T-helper 2 cell (primary cell): Measurements from ENCODE around the gene RTN4R.
"Not testable (repeated sequence)": the region's sequence is repeated elsewhere in the genome, so short reads cannot be mapped to it uniquely, and the experiment has no call there.

Source experiments
- DNase-seq, 5 experiments: peaks; one replicate each; pipeline versions ENCODE4 v3.0.0 to v3.0.0-alpha.2; 2012 to 2022

Gene RTN4R

DNA sequence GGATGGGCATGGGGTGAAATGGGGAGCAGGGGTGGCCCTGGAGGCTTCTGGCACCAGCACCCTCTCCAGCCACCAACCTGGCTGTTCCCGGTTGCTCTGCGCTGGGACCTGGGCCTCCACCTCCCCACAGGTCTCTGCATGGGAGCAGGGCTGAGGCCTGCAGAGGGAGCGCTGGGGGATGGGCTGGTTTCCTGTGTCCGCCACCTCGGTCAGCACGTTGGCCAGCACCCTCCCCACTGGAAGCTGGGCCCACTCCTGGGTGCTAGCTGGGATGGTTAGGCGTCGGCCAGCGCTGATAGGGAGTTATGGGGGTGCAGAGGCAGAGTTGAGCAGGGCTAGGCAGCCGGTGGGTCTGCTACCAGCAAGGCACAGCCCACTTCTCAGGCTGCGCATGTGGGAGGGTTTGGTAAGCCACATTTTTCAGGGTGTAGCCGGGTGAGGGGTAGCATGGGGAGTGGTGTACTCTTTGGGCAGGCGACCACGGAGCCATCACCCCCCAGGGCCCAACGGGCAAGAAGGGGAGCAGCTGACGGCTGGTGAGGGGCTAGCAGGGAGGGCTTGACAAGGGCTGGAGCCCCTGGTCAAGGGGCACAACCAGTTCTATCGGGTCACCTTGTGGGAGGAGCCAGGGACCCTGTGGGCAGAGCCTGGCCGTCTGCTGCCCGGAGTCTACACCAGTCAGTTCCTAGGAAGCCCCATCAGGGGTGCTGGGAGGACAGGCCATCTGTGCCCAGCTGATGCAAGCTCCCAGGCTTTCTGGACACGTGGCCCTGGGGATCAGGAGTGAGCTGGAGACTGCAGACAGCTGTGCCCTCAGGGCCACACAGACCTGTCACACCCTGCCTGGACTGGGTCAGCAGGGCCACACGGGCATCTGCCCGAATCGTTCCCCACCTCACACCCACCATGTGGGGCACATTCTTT, 2.3 kb upstream of the RTN4R start:
- DNase-seq, result not testable (repeated sequence)

DNA sequence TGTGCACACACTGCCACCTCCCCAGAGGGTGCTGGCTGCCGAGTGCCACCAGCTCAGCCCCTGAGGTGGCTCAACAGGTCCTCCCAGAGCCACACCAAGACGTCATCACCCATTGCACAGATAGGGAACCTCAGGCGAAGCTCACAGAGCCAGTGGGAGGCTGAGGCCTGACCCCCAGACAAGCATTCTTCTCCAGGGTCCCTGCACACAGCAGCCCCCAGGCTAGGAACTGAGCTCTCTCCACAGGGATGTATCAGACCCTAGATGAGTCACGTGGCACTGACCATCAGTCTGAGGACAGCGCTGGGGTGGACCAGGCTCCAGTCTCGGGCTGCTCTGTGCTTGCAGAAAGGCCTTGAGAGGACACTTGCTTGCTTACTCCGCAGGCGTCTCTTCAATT, 1.6 kb upstream of the RTN4R start:
- not testable (repeated sequence) for DNase-seq

DNA sequence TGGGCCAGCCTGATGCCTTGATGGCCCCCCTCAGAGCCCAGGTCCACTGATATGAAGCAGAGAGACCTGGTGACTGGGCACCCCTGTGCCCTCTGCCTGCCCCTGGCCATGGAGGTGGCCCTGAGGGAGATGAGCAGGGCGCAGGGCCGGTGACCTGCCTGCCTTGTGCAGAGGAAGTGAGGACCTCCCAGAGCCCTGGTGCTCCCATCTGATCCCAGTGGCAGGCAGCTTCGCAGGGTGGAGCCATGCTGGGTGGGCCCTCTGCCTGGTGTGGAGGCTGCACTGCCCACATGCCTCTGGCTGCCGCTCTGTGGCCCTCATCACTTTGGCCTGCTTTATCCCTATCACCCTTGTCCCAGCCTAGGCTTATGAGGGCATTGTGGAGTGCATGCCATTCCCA, 1.1 kb upstream of the RTN4R start:
- not testable (repeated sequence) for DNase-seq

DNA sequence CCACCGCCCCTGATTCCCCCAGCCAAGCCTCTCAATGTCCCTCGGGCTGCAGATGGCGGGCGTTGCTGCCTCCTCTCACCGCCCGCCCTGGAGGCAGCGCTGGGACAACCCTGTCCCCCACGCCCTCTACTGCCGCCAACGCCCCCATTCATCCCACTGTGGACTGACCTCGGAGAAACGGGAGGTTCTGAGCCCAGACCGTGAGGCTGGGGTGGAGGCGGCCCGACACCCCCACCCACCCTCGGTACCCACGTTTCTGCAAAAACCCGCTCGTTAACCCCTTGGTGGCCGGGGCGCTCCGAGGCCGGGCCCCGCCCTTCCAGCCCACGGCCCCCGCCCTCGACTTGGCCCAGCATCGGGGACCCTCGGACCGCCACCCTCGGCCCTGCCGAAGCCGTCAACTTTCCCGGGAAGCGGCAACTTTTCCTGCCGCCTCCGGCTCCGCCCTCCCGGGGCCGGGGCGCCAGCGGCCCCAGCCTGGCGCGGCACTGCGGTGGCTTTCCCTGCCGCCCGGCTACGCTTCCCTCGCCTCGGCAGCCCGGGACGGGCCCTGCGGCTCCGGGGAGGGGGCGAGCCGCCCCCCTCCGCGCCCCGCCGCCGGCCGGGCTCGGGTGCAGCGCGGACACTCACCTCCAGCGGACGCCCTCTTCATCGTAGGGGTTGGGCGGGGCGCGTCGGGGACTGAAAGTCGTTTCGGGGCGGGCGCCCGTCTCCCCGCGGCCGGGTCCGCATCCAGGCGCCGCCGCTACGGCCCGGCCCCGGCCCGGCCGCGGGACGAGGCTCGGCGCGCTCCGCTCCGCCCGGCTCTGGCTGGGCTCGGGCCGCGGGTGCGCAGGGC, 458 bp downstream of the RTN4R start:
- DNase-seq, result no peak

DNA sequence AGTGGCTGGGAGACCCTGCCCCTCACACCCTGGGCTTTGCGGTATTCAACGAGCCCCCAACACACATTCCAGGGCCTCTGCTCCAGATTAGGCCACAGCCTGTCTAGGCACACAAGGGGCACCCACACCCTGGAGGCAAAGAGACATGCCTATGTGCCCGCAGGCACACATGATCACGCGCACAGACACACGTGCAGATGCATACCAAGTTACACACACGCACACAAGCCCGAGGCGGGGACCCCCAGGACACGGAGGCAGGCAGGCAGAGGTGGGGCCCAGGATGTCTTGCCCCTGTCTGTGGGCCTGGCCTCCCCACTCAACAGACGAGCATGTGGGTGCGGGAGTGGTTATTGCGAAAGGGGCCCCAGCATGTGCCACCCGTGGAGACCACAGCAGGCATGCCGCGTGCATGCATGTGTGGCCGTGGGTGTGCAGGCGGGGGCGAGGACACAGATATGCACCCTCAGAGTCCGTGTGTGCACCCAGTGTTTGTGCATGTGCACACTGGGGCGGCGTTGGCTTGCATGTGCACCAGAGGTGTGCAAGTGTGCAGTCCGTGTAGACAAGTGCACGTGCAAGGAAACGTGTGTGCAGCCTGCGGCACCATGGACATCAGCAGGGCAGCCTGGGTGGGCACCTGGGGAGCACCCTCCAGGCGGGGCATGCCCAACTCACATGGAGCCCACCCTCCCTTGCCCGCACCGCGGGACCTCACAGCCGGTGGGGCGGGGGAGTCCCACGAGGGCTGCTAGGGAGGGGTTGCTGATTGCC, 1.3 kb downstream of the RTN4R start:
- DNase-seq, result not testable (repeated sequence)

DNA sequence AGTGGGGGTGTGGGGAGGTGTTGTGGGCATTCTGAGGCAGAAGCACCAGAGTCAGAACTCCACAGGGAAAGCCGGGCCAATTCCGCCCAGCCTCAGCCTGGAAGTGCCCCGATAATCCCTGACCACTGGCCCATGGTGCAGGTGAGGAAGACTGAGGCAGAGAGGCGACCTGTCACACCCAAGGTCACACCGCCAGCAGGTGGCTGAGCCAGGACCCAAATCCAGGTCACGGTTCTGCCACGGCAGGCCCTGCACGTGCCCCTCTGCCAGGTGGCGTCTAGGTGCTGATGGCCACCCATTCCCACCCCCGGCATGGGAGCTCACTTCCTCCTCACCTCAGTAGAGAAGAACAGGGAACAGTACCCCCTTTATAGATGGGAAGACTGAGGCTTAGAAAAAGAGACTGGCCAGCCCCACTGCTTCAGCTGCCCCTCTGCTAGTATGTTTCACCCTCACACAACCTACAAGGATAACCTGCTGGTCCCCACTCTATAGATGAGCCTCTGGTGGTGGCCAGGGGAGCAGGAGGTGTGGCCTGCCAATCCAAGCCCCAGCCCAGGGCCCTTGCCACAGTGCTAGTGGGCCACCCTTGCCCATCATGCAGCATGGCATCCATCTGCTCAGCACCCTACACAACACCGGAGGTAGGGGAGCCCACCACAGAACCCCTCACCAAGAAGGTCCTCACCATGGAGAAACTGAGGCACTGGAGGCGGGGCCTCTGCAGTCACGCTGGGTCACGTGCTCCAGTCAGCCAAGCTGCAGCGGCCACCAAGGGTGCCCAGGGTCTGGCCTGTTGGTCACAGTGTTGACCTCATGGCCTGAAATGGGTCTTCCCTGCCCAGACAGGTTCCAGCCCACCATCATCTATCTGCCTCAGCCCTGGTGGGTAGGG, 2.1 kb downstream of the RTN4R start:
- DNase-seq, result not testable (repeated sequence)

DNA sequence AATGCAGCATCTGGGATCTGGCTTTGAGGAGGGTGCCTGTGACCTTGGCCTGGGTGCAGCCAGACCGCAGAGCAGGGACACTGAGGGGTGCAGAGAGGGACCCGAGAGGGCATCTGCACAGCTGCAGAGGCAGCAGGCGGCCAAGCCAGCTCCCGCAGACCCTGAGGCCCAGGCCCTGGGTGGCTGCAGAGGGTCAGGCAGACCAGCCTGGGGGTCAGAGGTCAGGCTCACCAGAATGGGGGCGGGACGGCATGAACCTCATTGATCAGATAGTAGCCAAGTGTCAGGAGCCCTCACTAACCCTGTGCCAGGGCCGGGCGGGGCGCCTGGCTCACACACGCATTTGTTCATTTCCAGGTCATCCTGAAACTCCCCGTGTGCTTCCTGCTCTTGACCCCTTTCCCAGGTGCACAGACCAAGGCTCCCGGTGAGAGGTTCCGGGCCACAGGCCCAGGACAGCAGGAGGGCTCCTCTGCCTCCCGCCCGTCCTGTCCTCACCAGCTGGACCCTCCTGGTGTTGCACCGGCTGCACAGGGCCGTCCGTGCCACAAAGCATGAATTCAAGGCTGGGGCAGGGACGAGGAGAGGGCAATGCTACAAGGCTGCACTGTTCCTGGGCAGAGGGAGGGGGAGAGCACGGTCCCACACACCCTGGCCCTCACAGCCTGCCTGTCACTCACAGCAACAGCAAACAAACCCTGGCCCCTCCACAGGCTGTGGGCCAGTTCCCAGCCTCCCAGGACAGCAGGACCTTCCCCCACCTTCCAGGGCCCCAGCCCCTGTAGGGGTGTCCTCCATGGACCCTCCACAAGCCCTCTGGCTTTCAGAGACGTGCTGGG, 3.3 kb downstream of the RTN4R start:
- no peak for DNase-seq

DNA sequence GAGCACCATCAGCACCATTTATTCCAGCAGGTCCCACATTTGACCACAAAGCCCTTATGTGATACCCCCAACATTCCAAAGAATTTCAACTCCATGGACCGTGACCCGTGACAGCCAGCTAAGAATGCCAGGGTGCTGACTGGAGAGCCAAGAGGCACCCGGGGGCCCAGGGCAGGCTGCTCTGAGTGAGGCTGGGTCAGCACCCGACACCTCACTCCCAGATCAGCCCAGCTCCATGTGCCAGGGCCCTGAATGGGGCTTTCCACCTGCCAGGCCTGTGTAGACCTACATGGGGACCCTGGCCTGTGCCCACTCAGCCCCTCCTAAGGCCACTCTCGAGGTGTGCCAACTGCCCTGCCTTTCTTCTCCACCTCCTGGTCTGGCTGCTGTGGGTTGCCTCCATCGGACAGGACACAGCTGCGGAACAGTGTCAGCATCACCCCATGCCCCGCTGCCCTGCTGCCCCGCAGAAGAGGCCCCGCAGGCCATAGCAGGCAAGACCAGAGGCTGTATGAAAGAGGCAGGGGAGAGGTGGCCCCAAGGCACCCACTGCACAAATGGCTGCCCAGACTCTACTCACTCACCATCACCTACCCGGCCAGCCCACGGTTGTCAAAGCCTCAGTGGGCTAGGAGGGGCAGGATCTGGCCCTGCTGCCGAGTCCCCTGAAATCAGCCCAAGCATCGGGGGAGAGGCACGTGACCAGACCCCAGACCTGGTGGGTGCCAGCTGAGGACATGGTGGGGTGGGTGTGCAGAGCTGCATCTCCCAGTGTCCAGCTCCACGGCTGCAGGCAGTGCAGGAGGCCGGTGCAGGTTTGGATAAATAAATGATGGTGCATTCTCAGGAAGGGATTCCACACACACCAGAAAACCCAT, 4.5 kb downstream of the RTN4R start:
- not testable (repeated sequence) for DNase-seq

DNA sequence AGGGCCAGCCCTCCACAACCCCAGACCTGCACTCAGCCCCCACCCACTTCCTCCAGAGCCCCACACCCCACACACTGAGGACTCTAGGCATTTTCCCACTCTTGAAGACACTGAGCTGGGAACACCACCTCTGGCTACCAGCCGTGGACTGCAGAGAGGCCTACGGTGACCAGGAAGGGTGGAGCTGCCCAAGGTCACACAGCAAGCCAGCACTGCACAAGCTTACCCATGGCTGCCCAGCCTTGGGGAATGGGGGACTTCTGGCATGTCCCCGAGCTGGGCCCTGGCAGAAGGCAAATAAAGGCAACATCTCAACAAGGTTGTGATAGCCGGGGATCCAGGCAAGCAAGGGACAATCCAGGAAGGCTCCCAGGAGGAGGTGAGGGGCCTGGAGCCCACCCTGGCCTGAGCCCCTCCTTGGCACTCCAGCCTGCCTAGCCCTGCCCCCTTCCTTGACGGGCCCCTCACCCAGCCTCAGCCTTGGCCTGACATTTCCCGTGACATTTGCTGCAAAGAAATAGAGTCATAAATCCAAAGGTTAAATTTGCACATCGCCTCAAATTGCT, 5.5 kb downstream of the RTN4R start:
- no peak for DNase-seq

DNA sequence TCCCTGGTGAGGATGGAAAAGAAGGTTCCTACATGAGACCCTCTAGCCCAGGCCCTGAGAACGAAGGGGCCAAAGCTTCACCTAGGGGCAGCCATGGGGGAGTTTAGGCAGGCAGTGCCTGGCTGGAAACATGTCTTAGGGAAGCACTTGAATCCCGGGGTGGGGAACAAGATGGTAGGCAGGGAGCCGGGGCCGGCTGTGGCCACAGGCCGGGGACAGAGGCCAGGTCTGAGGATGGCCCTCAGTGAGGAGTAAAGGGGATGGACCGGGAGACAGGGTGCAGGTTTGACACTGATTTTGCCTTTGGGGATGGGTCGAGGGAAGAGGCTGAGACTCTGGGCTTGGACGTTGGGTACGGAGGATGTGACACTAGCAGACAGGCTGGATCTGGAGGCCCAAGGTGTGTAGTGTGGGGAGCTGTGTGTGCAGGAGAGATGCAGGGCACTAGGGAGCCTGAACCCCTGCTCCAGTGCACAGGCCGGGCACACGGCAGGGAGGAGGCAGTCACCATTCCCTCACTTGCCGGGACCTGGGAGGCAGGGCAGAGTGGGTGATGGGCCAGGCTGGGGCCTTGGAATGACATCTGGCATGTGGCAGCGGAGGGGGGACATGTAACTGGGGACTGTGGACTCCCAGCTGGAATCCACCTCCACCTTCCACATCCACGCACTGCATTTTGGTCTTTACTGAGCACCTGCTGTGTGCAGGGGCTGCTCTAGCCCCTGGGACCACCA, 6.1 kb downstream of the RTN4R start:
- DNase-seq, result no peak

DNA sequence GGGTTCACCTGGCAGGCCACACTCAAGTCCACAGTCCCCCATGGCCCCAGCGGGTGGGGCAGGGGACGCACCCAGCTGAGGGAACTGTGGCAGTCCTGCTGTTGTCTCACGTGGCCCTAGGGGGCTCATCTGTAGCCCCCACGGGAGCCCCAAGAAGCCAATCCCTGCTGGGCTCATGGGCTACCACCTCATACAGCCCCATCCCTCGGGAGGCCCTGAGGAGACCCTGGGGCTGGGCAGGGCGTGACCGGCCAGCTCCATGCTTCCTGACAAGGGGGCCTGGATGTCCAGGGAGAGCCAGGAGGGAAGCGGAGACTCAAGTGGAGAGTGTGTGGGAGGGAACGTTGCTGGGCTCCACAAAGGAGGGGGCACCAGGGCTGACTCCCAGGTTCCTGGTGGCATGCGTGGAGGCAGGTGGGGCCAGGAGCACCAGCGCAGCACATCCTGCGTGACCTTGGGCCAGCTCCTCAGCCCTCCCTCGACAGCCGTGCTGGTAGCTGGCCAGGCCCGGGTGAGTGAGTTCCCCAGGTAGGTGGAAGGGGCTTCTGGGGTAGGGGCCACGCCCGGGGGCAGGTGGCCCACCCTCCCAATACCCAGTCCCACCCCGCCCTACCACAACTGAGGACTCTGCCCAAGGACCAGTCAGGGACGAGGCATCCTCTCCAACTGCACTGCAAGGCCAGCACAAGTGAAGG, 7.9 kb downstream of the RTN4R start:
- no peak for DNase-seq

DNA sequence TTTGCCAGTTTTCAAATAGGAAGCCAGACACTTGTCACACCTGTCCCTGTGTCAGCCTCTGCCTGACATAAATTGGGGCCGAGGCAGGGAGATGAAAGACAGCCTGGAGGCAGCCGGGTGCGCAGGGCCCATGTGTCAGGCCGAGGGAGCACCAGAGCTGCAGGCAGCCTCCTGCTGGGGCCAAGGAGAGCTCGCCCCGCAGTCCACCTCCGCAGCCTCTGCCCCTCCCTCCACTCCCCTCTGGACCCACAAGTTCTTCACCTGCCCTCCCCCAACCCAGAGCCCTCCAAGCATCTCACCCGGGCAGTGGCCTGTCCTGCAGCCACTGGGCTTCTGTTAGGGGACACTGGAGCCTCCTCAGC, 8.8 kb downstream of the RTN4R start:
- no peak for DNase-seq

DNA sequence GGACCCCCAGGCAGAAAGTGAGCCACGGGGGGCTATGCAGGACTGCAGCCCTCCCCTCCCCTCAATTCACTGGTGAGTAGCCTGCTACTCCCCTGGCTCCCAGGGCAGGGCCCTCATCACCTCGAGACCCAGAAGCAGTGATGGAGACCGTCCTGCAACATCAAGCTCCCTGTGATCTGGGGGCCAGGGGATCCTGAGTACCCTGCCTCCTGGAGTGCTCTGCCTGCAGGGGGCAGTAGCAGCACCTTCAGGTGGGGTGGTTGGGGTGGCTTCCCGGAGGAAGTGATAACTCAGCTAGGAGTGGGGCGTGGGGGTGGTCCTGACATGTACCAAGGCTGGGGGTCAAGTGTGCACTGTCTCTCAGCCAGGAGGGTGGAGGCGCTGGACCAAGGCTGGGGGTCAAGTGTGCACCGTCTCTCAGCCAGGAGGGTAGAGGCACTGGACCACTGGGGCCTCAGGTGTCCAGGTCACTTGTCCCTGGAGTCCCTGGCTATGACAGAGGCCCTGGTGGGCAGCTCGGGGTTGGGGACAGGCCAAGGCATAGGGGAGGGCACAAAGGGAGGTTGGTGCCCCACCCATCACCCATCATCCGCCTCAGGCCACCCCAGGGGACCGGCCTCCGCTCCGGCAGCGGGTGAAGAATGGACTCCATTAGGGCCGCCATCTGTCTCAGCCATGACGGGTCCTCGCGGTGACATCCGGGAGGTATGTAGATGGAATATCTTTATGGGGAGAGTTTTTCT, 9.4 kb downstream of the RTN4R start:
- peak in 1 of 5 experiments; percentile 23 for DNase-seq

DNA sequence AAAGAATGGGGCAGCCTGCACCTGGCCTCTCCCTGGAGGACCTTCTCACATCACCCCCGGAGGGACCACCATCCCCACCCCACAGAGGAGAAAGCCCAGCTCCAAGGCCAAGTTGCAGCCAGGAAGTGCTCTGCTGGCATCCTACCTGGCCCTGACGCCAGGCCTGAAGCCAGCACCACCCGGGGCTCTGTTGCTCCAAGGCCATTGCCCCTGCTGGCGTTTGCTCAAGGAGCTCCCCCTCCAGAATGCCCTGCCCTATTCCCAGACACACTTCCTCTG, 10.2 kb downstream of the RTN4R start:
- no peak for DNase-seq

DNA sequence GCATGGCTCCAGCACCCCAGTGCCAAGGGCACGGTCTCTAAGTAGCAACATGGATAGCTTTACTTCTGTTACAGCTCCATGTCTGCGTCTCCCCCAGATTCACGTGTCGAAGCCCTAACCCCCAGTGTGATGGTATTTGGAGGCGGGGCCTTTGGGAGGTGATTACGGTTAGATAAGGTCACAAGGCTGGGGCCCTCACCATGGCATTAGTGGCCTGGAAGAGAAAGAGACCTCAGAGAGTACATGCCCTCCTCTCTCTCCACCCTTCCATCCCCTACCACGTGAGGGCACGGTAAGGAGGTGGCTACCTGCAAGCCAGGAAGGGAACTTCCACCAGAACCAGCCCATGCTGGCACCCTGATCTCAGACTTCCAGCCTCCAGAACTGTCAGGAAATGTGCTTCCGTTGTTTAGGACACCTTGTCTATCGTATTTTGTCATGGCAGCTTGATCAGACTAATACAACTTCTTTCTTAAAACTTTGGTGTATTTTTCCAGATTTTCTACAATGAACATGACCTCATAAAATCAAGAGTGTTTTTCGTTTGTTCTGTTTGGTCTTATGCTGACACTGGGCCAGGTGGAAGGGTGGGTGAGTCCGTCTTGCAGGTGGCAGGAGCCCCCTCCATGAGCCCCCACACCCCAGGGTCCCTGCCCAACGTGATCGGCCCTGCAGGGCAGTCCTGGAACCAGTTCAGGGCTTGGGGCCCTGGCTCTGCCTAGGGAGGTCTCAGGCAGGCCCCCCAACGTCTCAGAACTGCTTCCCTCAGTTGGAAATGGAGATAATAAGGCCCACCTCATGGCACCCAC, 10.7 kb downstream of the RTN4R start:
- no peak for DNase-seq

DNA sequence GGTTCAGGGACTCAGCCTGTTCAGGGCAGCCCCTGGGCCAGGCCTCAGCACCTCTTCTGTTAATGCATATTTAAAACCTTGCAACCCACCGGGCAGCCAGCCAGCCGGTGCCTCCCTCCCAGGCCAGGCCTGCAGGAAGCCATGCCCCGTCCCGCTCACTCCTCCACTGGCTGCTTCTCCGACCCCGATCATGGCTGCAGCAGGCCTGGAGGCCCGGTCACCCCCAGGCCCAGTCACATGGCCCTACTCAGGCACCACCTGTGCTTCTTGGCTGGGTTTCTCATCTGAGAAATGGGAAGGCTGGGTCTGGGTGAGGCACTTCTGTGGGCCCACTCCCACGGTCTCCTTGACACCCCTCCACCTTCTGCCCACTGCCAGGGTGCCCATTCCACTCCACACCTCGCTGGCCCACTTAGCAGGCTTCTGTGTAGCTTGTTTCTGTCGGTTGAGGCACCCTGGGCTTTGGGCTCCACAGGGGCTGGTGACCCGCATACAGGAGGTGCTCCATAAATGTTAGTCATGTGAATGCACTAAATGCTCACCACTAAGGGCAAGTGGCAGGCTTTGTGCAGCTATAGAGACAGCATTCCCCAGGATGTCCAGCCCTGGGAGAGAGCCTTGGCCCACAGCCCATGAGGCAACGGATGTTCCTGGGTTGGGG, 11.4 kb downstream of the RTN4R start:
- no peak for DNase-seq
